ENCODE measurements around the gene METTL26.

GRCh38 chr16:645852-646678 is 10.0 kb upstream of the METTL26 start:
- TF ChIP-seq, protein P1, sequence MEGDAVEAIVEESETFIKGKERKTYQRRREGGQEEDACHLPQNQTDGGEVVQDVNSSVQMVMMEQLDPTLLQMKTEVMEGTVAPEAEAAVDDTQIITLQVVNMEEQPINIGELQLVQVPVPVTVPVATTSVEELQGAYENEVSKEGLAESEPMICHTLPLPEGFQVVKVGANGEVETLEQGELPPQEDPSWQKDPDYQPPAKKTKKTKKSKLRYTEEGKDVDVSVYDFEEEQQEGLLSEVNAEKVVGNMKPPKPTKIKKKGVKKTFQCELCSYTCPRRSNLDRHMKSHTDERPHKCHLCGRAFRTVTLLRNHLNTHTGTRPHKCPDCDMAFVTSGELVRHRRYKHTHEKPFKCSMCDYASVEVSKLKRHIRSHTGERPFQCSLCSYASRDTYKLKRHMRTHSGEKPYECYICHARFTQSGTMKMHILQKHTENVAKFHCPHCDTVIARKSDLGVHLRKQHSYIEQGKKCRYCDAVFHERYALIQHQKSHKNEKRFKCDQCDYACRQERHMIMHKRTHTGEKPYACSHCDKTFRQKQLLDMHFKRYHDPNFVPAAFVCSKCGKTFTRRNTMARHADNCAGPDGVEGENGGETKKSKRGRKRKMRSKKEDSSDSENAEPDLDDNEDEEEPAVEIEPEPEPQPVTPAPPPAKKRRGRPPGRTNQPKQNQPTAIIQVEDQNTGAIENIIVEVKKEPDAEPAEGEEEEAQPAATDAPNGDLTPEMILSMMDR (IDR thresholded peaks at IDR 0.05), result no peak
- TF ChIP-seq EP300 (IDR thresholded peaks at IDR 0.05) (no peak), POLR2AphosphoS5 (IDR thresholded peaks at IDR 0.05) (no peak)
